Stimulated activated CD8-positive, alpha-beta memory T cell treated with anti-CD3 and anti-CD28 coated beads, Interleukin-15, amount 100 ng/mL, for 4 hours (primary cell): Measurements from ENCODE around the gene AOC3.
"Not testable (repeated sequence)": the region's sequence is repeated elsewhere in the genome, so short reads cannot be mapped to it uniquely, and the experiment has no call there.

Experiments
- DNase-seq, 2 donors: peaks; one replicate each; pipeline ENCODE4 v3.0.0-alpha.2; 2020; ENCODE audit warnings: low read depth in 2 of 2

Gene AOC3

DNA sequence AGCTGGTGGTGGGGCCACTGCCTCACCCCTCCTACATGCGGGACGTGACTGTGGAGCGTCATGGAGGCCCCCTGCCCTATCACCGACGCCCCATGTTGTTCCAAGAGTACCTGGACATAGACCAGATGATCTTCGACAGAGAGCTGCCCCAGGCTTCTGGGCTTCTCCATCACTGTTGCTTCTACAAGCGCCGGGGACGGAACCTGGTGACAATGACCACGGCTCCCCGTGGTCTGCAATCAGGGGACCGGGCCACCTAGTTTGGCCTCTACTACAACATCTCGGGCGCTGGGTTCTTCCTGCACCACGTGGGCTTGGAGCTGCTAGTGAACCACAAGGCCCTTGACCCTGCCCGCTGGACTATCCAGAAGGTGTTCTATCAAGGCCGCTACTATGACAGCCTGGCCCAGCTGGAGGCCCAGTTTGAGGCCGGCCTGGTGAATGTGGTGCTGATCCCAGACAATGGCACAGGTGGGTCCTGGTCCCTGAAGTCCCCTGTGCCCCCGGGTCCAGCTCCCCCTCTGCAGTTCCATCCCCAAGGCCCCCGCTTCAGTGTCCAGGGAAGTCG is 16.8 kb downstream of the AOC3 start:
- not testable (repeated sequence) for DNase-seq

DNA sequence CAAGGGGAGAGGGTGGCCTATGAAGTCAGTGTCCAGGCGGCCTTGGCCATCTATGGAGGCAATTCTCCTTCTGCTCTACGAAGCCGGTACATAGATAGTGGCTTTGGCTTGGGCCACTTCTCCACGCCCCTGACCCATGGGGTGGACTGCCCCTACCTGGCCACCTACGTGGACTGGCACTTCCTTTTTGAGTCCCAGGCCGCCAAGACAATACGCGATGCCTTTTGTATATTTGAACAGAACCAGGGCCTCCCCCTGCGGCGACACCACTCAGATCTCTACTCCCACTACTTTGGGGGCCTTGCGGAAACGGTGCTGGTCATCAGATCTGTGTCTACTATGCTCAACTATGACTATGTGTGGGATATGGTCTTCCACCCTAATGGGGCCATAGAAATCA is 17.3 kb downstream of the AOC3 start:
- no peak for DNase-seq

DNA sequence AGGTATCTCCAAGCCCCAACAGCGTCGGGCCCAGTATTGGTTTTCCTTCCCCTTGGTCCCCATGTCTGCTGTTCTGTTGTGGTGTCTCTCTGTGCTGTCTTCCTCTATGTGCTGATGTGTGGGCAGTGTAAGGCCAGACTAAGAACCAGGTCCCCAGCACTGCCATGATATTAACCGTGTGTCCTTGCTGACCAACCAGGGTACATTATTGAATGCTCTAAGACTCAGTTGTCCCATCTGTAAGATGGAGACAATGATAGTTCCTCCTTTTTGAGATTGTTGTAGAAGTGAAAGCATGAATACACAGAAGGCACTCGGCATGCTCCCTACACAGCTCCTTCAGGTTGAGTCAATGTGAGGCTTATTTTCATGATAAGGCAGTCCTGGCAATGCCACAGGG is 20.6 kb downstream of the AOC3 start:
- no peak for DNase-seq

DNA sequence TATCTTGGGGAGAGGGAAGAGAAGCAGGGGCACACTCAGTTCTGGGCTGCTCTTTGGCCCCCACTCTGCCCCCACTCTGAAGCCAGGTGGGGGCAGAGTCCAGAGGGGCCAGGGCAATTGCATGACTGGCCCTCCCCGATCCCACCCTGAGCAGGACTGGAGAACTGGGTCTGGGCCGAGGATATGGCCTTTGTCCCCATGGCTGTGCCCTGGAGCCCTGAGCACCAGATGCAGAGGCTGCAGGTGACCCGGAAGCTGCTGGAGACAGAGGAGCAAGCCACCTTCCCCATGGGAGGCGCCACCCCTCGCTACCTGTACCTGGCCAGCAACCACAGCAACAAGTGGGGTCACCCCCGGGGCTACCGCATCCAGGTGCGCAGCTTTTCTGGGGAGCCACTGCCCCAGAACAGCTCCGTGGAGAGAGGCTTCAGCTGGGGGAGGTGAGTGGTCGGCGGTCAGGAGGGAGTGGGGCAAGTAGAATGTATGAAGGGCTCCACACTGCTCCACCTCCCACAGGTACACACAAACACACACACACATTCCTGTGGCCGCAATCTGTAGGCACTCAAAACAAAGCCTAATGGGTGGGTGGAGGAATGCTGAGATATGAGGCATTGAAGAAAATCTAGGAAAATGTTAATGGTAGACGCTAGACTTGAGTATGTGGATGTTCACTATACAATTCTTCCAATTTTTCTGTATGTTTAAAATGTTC is 21.4 kb downstream of the AOC3 start:
- no peak for DNase-seq

DNA sequence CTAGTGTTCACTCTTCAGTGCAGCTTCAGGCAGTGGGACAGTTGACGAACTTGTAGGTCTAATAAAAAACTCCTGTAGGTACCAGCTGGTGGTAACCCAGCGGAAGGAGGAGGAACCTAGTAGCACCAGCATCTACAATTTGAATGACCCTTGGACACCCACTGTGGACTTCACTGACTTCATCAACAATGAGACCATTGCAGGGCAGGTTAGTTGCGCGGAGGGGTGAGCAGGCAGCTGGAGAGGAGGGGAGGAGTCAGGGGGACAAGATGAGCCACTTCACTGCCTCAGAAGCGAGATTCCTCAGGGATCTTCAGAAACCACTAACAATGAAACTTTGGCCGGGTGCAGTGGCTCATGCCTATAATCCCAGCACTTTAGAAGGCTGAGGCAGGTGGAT is 22.3 kb downstream of the AOC3 start:
- no peak for DNase-seq

DNA sequence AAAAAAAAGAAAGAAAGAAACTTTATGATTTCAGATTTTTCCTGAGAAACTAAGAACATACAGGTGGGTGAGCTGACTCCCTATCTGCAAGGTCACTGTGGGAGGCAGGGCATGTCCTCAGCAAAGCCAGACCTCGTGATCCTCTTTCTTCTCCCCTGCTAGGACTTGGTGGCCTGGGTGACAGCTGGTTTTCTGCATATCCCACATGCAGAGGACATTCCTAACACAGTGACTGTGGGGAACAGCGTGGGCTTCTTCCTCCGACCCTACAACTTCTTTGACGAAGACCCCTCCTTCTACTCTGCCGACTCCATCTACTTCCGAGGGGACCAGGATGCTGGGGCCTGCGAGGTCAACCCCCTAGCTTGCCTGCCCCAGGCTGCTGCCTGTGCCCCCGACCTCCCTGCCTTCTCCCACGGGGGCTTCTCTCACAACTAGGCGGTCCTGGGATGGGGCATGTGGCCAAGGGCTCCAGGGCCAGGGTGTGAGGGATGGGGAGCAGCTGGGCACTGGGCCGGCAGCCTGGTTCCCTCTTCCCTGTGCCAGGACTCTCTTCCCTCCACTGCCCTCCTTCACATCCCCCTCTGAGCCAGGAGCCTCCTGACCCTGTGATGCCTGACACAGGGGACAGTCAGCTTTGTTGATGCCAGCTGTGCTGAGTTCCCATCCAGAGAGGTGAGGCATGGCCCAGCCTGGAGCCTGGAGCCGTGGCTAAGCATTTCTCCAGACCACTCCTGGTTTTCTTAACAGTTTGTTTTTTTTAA is 23.1 kb downstream of the AOC3 start:
- not testable (repeated sequence) for DNase-seq

DNA sequence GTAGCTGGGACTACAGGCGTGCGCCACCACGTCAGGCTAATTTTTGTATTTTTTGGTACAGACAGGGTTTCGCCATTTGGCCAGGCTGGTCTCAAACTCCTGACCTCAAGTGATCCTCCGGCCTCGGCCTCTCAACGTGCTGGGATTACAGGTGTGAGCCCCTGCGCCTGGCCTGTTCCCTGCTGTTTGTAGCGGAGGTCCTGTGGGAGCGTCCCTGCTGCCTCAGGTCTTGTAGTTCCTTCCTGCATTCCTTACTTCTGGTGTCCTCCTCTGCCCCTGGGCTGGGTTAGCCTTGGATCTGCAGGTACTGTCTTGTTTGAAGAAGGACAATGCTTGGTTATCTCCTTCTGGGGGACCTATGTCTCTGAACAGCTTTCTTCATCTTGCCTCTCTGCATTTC is 26.0 kb downstream of the AOC3 start:
- no peak for DNase-seq

DNA sequence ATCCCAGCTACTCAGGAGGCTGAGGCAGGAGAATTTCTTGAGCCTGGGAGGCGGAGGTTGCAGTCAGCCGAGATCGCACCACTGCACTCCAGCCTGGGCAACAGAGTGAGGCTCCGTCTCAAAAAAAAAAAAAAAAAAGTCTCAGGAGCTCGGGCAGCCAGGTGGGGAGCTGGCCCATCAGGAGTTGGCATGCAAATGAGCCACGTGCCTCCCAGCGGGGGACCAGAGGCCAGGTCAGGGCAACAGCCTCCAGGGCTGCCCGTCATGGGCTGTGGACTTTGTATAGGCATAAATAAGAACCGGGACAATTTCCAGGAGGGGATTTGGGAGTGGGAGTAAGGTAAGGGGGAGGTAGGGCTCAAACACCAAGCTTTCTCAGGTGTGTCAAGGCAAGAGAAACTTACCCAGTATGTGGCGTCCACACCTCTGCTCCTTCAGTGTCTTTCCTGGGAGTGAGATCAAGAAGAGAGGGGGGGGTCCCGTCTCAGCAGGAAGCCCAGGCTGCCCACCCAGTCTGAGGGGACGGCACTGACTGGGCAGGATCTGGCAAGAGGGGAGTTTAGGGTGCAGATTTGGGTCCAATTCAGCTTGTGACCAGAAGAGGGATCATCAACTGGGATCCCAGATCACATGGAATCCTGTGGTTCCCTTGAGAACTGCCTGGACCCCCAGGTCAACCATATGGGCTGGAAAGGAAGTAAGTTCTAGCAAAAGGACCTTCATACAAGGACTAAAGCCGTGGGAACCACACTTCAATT is 27.3 kb downstream of the AOC3 start:
- DNase-seq = no peak

DNA sequence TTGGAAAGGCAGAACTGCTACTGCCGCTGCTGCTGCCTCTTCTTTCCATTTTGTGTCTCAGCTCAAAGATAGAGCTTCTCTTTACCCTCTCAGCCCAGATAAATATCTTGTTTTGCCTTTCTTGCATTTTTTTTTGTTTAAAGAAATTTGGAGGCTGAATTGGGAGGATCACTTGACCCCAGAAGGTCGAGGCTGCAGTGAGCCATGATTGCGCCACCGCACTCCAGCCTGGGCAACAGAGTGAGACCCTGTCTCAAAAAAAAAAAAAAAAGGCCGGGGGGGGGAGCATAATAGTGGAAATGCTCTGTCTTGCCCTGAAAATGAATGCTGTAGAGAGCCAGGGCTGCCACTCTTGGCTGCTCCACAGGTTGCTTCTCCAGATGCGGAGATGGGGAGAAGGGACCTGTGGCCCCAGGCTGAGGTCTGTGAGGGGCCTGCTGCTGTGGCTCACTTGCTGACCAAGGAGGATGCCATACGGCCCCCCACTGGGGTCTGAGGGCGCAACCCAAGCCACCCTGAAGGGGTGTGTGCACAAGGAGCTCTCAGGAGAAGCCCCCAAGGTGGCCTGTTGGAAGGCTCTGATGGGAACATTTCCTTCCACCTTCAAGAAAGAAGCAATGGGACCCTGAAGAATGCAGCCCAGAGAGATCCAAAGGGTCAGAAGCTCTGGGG is 28.1 kb downstream of the AOC3 start:
- no peak for DNase-seq

DNA sequence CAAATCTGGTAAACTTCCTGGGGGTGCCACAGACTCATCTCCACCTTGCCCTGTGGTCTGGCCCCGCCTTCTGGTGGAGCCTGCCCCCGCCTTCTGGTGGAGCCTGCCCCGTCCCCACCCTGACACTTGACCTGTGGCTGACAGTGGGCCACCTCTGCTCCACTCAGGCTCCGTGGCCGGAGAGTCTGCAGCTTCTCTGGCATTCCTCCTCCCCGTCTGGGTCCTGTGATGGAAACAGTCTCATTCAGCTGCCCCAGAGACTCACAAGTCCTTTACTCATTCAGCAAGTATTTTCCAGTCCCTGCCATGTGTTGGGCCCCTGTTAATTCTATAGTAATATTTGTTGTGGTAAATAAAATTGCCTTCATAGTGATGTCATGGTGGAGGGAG is 28.6 kb downstream of the AOC3 start:
- DNase-seq = no peak

DNA sequence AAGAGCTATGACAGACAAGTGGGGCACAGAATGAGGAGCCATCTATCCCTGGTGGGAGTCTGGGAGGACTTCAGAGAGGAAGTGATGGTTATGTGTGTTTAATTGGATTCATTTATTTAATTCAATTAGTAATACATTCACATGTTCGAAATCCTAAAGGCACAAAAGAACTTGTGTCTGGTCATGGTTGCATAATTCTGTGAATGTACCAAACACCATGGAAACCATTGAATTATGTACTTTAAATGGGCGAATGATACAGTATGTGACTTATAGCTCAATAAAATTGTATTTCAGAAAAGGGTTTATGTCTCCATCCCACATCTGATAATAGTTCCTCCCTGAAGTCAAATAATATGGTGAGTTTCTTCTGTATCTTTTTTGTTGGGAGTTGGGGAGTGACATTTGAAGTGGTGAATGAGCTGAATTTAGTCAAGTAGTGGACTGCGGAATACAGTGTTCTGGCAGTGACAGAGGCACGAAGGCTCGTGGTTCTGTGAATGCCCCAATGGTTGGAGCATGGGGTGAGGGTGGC is 29.8 kb downstream of the AOC3 start:
- no peak for DNase-seq

DNA sequence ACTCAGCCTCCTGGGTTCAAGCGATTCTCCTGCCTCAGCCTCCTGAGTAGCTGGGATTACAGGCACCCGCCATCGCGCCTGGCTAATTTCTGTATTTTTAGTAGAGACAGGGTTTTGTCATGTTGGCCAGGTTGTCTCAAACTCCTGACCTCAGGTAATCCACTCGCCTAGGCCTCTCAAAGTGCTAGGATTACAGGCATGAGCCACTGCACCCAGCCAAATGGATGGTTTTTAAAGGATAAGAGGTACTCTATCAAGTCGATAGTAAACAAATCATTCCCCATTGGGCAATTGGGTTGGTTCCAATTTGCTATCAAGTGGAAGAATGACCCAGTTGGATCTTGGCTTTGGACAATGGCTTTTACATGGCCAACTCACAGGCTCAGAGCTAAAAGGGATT is 30.7 kb downstream of the AOC3 start:
- not testable (repeated sequence) for DNase-seq

DNA sequence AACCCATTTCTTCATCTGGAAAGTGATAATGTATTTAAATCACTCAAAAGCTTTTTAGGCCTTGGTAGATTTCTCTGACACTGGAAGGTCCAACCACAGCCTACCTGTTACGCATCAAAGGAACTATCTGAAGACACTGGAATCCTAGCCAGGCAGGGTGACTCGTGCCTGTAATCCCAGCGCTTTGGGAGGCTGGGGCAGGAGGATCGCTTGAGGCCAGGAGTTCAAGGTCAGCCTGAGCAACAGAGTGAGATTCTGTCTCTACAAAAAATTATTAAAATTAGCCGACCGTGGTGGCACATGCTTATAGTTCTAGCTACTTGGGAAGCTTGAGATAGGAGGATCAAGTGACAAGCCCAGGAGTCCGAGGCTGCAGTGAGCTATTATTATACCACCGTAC is 31.2 kb downstream of the AOC3 start:
- DNase-seq = no peak

DNA sequence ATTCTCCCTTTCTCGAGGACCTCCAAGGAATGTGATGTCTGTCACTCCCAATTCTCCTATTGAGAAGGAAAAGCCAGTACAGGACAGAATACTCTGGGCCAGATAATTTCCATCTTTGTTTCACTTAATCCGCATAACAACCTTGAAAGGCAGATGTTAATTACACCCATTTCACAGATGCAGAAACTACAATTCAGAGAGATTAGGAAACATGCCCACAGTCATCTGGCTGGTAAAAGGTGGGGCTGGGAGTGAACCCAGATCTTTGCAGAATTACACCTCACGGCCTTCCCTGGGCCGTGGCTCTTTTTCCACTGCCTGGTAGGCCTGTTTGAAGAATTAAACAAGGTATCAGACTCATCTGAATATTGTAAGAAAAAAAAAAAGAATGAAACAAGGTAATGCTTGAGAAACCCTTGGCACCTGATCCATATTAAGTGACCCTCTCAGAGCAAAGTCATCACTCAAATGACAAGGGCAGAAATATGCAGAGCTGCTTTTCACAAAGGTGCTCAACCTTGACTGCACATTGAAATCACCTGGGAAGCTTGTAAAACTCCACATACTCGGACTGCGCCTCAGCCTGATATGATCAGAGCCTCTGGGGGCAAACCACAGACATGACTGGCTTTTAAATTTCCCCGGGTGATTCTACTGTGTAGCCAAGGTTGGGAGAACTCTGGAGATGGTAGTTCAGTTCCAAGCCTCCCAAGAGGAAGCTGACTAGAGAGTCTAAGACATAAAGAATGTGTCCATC is 33.0 kb downstream of the AOC3 start:
- no peak for DNase-seq

DNA sequence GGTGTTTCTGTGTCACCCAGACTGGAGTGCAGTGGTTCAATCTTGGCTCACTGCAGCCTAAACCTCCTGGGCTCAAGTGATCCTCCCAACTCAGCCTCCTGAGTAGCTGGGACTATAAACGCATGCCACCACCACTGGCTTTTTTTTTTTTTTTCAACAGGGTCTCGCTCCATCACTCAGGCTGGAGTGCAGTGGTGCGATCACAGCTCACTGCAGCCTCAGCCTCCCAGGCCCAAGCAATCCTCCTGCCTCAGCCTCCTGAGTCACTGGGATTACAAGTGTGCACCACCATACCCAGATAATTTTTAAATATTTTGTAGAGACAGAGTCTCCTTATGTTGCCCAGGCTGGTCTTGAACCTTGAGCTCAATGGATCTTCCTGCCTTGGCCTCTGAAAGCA is 34.8 kb downstream of the AOC3 start:
- DNase-seq = not testable (repeated sequence)

DNA sequence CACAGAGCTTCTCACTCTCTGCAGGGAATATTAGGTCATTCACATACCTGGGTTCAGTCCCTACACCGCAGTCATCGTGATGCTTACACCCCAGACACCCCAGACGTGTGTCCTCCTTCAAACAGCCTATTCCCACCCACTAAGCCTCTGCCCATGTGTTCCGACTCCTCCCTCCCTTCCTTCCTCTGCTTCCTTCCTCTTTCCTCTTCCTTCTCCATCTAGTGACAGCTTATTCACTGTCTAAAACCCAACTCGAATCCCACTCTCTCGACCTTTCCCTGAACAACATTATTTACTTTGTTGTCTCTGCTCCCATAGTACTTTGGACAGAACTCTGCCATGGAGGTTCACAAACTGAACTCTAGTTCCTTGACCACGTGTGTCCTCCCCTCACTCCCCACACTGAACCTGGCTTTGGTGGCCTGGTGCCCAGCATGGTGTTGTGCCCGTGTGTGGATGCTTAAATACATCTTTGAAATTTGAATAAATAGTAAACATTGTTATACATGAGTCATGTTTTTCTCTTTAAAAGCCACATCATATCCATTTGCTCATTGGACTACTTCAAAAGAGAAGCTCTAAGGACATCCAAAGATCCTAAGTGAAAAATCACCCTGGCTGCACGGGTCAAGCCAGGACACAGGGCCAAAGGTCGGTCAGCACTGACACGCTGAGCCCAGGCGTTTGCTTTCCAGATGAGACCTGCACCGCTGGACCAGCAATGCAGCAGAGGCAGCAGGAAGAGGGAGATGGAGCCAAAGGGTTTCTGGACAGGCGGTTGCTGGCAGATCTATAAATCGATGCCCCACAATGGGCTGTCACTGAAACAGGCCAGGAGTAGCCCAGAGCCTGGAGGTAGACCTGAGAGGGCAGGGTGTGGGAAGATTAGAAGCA is 35.5 kb downstream of the AOC3 start:
- no peak for DNase-seq

DNA sequence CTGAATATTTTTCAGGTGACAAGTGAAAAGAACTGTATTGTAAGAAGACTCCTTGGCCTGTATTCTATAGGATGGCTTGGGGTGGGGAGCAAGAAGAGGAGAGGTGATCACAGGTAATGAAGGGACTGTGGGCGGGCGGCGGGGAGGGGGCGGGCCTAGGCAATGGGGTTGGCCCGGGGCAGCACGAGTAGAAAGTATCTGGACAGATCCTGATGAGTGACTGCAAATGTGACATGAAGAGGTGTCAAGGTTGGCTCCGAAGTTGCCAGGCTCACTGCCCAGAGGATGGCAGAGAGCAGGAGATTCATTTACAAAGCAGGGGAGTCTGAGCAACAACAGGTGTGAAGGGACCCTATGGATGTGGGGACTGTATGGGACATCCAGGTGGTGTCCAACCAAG is 38.8 kb downstream of the AOC3 start:
- no peak for DNase-seq

DNA sequence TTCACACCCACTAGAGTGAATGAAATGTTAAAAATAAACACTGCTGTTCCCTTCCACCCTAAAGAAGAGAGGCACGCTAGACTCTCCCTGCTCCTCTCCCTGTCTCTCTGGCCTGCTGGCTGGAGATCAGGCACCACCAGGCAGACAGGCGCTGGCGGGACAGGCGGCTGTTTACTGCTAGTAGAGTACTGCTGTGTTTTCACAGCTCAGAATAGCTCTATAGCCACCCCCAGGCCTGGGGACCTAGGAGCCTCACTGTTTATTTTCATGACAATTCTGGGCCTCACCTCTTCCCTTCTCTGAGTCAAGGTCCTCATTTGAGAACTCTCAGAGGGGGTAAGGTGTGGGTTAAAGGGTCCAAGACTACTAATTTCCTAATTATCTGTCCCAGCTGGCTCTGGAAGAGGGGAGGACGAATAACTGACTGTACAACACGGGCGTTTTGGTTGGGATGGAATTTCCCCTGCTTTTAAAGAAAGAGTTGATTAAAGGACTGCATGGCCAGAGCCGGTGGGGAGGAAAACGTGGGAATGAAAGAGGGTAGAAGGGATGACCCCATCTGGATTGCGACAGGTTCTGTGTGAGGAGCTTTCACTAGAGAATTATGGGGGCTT is 40.6 kb downstream of the AOC3 start:
- DNase-seq = no peak

DNA sequence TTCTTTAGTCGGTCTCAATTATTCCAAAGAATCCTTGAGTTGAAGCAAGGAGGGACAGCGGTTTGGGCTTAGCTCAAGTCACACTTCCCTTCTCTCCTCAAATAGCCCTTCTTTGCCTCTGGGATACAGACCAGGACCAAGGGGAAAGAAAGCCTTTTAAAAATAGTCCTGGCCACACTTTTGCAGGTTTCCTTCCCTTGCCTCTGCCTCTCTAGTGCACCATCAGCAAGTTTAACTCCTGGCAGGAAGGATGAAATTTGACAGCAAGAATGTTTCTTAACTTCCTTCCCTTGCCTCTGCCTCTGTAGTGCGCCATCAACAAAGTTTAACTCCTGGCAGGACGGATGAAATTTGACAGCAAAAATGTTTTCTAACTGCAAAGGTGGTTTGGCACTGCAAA is 42.4 kb downstream of the AOC3 start:
- DNase-seq = no peak
